Stimulated activated CD8-positive, alpha-beta memory T cell treated with anti-CD3 and anti-CD28 coated beads, Interleukin-4, amount 100 ng/mL, for 1 hour (primary cell): Measurements from ENCODE around the gene LIG4.
"Not testable (repeated sequence)": the region's sequence is repeated elsewhere in the genome, so short reads cannot be mapped to it uniquely, and the experiment has no call there.

Experiments
- DNase-seq, 2 donors: peaks; one replicate each; pipeline ENCODE4 v3.0.0-alpha.2; 2020; ENCODE audit warnings: low read depth in 2 of 2, low spot score in 1 of 2

LIG4 gene

GRCh38 chr13:108215436-108215835 is at the start of gene LIG4:
Gene LIG4 (minus strand): TSS chr13:108215536. CDS start chr13:108211268, 4,268 bp downstream.
- DNase-seq, result peak; percentile 68 to 87

DNA sequence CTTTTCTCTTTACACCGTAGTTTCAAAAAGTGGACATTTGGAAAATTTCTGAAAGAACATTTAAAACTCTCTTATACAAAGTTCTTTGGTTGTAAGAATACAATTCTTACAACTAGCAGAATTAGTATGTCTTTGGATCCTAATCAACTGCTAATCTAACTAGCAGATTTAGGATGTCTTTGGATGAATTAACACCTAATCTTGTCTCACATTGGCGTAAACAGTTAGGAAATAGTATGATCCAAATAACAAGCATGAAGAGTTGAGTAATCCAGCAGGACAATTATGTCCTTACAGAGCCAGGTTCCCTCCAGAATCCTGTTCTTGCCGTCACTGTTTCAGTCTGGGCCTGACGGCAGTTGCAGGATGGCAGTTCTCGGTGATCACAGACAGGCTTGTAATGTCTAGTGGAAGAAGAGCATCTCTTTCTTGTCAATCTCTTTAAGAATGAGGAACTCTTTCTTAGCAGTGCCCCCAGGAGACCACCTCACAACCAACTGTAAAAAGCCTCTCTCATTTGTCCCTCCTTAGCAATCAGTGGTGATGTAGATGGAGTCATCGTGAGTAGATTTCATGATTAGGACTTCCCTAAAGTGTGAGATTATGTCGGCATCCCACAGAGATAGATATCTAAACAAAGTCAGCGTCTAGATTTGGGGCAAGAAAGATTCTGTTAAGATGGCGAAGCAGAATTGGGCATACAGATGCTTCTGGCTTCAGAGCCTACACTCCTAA is 48.5 kb upstream of the LIG4 start:
- no peak for DNase-seq

- no peak for DNase-seq
These were observed 41.9 kb upstream of the LIG4 start for GRCh38 chr13:108257248-108257647.

GRCh38 chr13:108249150-108249549 is 33.8 kb upstream of the LIG4 start:
- DNase-seq, result no peak

GRCh38 chr13:108230377-108230776 is 15.0 kb upstream of the LIG4 start:
- no peak for DNase-seq

DNA sequence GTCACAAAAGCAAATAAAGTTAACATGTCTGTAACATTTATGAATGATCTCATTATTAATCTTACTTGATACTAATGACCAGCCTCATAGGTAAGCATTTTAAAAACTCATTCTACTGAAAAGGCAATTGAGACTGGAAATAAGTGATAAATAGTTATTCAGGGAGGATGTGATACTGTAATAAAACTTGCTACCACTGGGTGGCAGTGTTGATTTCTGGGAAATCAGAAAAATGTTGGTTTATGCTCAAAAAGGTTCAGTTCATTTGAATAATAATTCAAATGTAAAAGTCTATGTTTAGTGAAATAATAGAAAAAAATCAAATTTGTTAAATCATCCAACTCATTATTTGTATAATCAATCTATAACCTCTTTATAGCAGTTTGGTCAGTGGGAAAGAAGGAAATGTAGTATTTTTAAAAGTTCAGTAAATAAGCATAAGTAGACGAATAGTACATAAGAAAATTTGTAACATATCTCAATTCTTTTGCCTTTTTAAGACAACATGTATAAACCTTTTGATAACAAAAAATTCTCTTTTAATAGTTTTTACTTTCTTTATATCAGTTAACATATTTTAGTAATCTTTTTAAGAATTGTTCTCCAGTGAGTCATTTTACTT is 12.4 kb upstream of the LIG4 start:
- no peak for DNase-seq

GRCh38 chr13:108226184-108226583 is 10.8 kb upstream of the LIG4 start:
- no peak for DNase-seq

- DNase-seq, result no peak
These were observed 10.1 kb upstream of the LIG4 start for GRCh38 chr13:108225440-108225839.

DNA sequence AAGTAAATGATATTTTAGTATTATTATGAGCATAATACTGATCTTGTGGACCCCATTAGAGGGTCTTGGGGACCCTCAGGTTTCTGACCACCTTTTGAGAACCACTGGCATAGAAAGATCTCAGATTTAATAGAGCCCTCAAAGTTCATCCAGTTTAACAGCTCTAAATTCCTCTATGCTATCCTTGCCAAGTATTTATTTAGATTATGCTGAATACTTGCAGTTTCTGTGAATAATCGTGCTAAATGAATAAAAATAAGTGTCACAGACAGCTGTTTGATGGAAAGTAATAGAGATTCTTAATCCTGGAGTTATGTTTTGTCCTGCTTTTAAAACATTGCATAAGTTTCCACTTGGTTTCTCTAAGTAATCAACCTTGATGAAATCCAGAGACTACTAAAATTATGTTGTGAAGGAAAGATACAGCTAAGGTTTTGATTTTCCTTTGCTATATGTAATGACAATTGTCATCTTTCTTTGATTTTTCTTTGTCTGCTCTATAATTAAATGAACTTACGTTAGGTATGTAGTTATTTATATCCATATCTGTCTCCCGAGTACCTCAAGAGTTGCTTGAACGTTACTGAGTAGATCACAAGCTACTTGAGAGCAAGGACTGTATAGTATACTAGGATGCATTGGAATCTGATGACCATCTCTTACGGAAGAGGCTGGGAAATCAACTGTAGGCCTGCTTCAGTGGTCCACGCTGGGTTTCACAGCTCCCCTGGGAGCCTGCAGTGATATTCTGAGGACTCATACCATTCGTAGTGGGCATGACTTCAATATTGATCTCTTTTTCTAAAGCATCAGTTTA is 8.6 kb upstream of the LIG4 start:
- no peak for DNase-seq

GRCh38 chr13:108220041-108220440 is 4.7 kb upstream of the LIG4 start:
- no peak for DNase-seq

GRCh38 chr13:108218044-108218974 is 3.0 kb upstream of the LIG4 start, which contains the start of gene ABHD13:
Gene ABHD13 (plus strand): TSS chr13:108218392. CDS start chr13:108229219, 10,827 bp downstream.
- DNase-seq, result peak; percentile 61 to 73

DNA sequence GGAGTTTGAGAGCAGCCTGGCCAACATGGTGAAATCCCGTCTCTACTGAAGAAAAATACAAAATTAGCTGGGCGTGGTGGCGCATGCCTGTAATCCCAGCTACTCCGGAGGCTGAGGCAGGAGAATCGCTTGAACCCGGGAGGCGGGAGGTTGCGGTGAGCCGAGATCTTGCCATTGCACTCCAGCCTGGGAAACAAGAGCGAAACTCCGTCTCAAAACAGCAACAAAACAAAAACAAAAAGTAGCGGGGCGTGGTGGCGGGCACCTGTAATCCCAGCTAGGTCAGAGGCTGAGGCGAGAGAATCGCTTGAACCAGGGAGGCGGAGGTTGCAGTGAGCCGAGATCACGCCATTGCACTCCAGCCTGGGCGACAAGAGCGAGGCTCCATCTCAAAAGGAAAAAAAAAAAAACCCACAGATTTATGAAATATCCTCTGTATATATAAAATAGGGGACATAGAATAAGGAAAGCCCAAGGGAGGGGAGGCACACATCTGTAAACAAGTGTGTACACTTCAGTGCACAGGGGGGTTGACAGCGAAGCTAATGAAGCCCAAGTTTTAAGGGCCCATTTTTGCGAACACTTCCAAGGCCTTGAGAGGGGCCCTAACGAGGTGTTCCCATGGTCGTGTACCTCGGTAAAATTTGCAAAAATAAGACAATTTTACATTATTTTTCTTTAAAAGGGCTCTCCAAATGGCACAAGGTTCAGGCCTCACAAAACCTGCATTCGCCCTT is 2.1 kb upstream of the LIG4 start:
- not testable (repeated sequence) for DNase-seq

GRCh38 chr13:108214441-108215271 is 680 bp downstream of the LIG4 start:
- DNase-seq, result no peak

DNA sequence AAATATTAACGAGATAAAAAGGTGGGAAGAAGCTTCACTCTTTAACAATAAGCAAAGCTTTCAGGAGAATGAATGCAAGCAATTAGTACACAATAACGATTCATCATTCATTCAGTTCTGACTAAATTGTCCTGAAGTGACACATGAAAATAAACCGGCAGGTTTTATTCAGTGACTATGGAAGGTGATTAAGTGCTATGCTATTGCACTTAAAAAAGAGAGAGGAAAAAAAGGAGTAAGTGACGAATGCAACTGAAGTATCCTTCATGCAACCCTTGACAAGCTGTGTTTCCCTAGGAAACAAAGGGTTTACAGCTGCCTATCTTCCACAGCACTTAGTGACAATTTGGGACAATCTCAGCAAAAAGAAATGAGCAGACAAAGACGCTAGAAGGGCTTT is 1.4 kb downstream of the LIG4 start:
- no peak for DNase-seq

GRCh38 chr13:108212886-108213285 is 2.5 kb downstream of the LIG4 start:
- no peak for DNase-seq

DNA sequence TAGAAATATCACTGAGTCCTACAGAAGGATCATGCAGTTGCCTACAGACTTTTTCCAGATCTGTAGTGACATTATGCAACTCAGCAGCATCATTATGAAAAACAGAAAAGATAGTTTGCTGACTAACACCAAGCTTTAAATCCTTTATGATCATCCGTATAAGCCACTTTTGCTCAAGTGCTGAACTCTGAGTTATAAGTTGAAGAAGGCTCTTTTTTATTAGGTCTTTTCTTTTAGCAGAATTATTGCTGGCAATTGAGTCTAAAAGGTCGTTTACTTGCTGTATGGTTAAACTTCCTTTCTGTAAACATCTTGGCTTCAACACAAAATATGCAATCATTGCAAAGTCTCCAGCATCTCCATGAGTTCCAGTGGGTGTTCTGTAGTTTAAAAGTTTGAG is 4.8 kb downstream of the LIG4 start:
- DNase-seq, result no peak

- no peak for DNase-seq
These were observed 14.4 kb downstream of the LIG4 start for GRCh38 chr13:108200781-108201398.

DNA sequence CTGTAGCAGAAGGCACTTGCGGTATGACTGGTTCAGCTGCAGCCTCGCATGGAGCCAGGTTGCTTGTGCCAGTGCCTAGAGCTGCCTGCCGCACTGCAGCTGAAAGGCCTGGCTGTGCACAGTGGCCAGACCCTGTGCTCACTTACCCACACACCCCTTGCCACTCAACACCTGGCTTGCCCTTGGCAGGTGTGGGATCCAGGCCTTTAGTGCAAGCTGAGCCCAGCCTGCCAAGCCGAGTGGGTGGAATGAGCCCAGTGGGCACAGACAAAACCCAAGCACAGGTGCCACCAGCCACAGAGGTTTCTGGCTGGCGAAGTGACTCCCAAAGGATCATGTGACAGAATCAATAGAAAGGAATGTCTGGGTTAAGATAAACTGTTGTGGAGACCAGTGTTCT is 19.5 kb downstream of the LIG4 start:
- no peak for DNase-seq

GRCh38 chr13:108195146-108195545 is 20.2 kb downstream of the LIG4 start:
- no peak for DNase-seq
